Adrenal gland (tissue), 5 donors: Measurements from ENCODE around the gene DYNLL1.

Source experiments
- POLR2A ChIP-seq, 2 donors: fragments of 450-650 bp; IDR thresholded peaks; one replicate each; pipeline ENCODE4 v1.6.1; 2017; ENCODE audit warnings: antibody characterized with exemption in 2 of 2, mild to moderate bottlenecking in 2 of 2, moderate library complexity in 1 of 2
- TF ChIP-seq, protein P1 (sequence below), 6 experiments: fragments of 450-650 bp in 4 of 6; fragments of 200-600 bp in 2 of 6; sonication (generic) in 1 of 6; IDR thresholded peaks; 1 replicate in 5 of 6; 2 replicates in 1 of 6; pipeline versions ENCODE4 v1.5.1 to v1.8.0; 2016 to 2021; ENCODE audit warnings: antibody characterized with exemption in 6 of 6, mild to moderate bottlenecking in 2 of 6, moderate library complexity in 1 of 6
- donor health status: DM: no; HTN: no; CAD: no.

DNA sequence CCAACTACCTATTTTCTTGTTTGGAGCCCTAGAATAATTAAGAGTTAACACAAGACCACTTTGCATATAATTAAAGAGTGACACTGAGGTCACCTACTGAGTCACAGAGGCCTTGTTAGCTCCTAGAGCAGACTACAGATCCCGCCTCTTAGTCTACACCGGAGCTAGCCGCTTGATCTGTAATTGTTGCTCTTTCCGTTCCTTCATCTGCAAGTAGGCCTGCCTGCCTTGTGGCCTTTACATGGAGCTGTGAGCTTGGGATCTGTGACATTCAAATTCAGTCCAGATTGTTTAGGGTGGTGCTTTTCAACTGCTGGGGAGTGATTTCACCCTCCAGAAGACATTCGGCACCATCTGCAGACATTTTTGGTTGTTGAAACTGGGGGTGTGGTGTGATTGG lies 5.6 kb upstream of the DYNLL1 start:
- no peak for TF ChIP-seq POLR2A (IDR thresholded peaks at IDR 0.05)
- TF ChIP-seq, protein P1, sequence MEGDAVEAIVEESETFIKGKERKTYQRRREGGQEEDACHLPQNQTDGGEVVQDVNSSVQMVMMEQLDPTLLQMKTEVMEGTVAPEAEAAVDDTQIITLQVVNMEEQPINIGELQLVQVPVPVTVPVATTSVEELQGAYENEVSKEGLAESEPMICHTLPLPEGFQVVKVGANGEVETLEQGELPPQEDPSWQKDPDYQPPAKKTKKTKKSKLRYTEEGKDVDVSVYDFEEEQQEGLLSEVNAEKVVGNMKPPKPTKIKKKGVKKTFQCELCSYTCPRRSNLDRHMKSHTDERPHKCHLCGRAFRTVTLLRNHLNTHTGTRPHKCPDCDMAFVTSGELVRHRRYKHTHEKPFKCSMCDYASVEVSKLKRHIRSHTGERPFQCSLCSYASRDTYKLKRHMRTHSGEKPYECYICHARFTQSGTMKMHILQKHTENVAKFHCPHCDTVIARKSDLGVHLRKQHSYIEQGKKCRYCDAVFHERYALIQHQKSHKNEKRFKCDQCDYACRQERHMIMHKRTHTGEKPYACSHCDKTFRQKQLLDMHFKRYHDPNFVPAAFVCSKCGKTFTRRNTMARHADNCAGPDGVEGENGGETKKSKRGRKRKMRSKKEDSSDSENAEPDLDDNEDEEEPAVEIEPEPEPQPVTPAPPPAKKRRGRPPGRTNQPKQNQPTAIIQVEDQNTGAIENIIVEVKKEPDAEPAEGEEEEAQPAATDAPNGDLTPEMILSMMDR (IDR thresholded peaks at IDR 0.05), result no peak
